H9 (cell line): ENCODE data around the gene ACAD9. TPM values are rescaled to one million over a fixed set of nuclear protein-coding genes. Genes with fewer than 3 reads are reported as not detected.

Source experiments
- DNase-seq: peaks from one replicate; pipeline ENCODE4 v3.0.0-alpha.2; 2017
- H2AFZ ChIP-seq: one replicate; pipeline ENCODE4 v1.6.1; 2013; ENCODE audit warnings: mild to moderate bottlenecking, low read length, control low read depth, moderate library complexity
- H2AK5ac ChIP-seq: 2 replicates; pipeline ENCODE4 v1.6.1; 2013; ENCODE audit warnings: low read length, control low read depth, mixed read lengths; ENCODE audit not compliant: insufficient read length
- H2BK120ac ChIP-seq: one replicate; pipeline ENCODE4 v1.6.1; 2013; ENCODE audit warnings: low read depth, mild to moderate bottlenecking, low read length, control low read depth, inconsistent platforms; ENCODE audit not compliant: poor library complexity, severe bottlenecking
- H2BK12ac ChIP-seq: 2 replicates; pipeline ENCODE4 v1.6.1; 2013; ENCODE audit warnings: low read length, control low read depth, mixed read lengths, low read depth; ENCODE audit not compliant: insufficient read length
- H2BK15ac ChIP-seq: 2 replicates; pipeline ENCODE4 v1.6.1; 2013; ENCODE audit warnings: low read depth, low read length, control low read depth
- H2BK20ac ChIP-seq: one replicate; pipeline ENCODE4 v1.6.1; 2013; ENCODE audit warnings: low read depth, mild to moderate bottlenecking, low read length, control low read depth, inconsistent platforms; ENCODE audit not compliant: poor library complexity, severe bottlenecking
- H2BK5ac ChIP-seq: 2 replicates; pipeline ENCODE4 v1.6.1; 2013; ENCODE audit warnings: low read length, control low read depth, mixed read lengths; ENCODE audit not compliant: insufficient read length
- H3K14ac ChIP-seq: 2 replicates; pipeline ENCODE4 v1.6.1; 2013; ENCODE audit warnings: low read length, control low read depth; ENCODE audit not compliant: insufficient read depth
- H3K18ac ChIP-seq: 2 replicates; pipeline ENCODE4 v1.6.1; 2013; ENCODE audit warnings: low read depth, mild to moderate bottlenecking, mixed read lengths, low read length, control low read depth; ENCODE audit not compliant: insufficient read length
- H3K23ac ChIP-seq: 2 replicates; pipeline ENCODE4 v1.6.1; 2013; ENCODE audit warnings: low read length, control low read depth, mixed read lengths, low read depth; ENCODE audit not compliant: insufficient read length
- H3K23me2 ChIP-seq: 2 replicates; pipeline ENCODE4 v1.6.1; 2013; ENCODE audit warnings: low read depth, mild to moderate bottlenecking, mixed read lengths, low read length, control low read depth; ENCODE audit not compliant: insufficient read length, poor library complexity, severe bottlenecking
- H3K27ac ChIP-seq: 2 replicates; pipeline ENCODE4 v1.5.1; 2013; ENCODE audit warnings: low read length, control low read depth, mixed read lengths, low read depth; ENCODE audit not compliant: insufficient read length
- H3K27me3 ChIP-seq: 2 replicates; pipeline ENCODE4 v1.6.1; 2013; ENCODE audit warnings: low read length, control low read depth, inconsistent platforms; ENCODE audit not compliant: insufficient read depth
- H3K4ac ChIP-seq: 2 replicates; pipeline ENCODE4 v1.6.1; 2013; ENCODE audit warnings: low read depth, mild to moderate bottlenecking, control low read depth, inconsistent platforms, low read length, moderate library complexity
- H3K4me1 ChIP-seq: 2 replicates; pipeline ENCODE4 v1.6.1; 2013; ENCODE audit warnings: low read length, control low read depth, inconsistent platforms; ENCODE audit not compliant: insufficient read depth
- H3K4me2 ChIP-seq: 2 replicates; pipeline ENCODE4 v1.6.1; 2013; ENCODE audit warnings: low read length, control low read depth, mixed read lengths; ENCODE audit not compliant: insufficient read length, insufficient read depth
- H3K56ac ChIP-seq: 2 replicates; pipeline ENCODE4 v1.6.1; 2013; ENCODE audit warnings: low read depth, mild to moderate bottlenecking, mixed read lengths, low read length, control low read depth; ENCODE audit not compliant: insufficient read length
- H3K79me1 ChIP-seq: 2 replicates; pipeline ENCODE4 v1.6.1; 2013; ENCODE audit warnings: low read depth, mild to moderate bottlenecking, moderate library complexity, low read length, control low read depth, inconsistent platforms; ENCODE audit not compliant: insufficient read depth, poor library complexity, severe bottlenecking
- H3K79me2 ChIP-seq: 2 replicates; pipeline ENCODE4 v1.6.1; 2013; ENCODE audit warnings: low read length, control low read depth, inconsistent platforms; ENCODE audit not compliant: insufficient read depth
- H3K9ac ChIP-seq: 2 replicates; pipeline ENCODE4 v1.6.1; 2013; ENCODE audit warnings: low read length, control low read depth, mixed read lengths; ENCODE audit not compliant: insufficient read length; ENCODE audit errors: extremely low read depth
- H3K9me3 ChIP-seq: one replicate; pipeline ENCODE4 v1.6.1; 2013; ENCODE audit warnings: low read depth, low read length, inconsistent platforms; ENCODE audit not compliant: control insufficient read depth
- H3T11ph ChIP-seq: one replicate; pipeline ENCODE4 v1.6.1; 2013; ENCODE audit warnings: mild to moderate bottlenecking, low read length, control low read depth, inconsistent platforms
- H4K20me1 ChIP-seq: one replicate; pipeline ENCODE4 v1.6.1; 2013; ENCODE audit not compliant: control insufficient read depth, insufficient read length, insufficient read depth
- H4K5ac ChIP-seq: 2 replicates; pipeline ENCODE4 v1.6.1; 2013; ENCODE audit warnings: low read depth, mild to moderate bottlenecking, mixed read lengths, low read length, control low read depth; ENCODE audit not compliant: insufficient read length
- H4K8ac ChIP-seq: replicated peaks from 2 replicates; pipeline ENCODE4 v1.6.1; 2013; ENCODE audit warnings: low read length, control low read depth, mixed read lengths, low read depth; ENCODE audit not compliant: insufficient read length
- H4K91ac ChIP-seq: 2 replicates; pipeline ENCODE4 v1.6.1; 2013; ENCODE audit warnings: low read depth, mild to moderate bottlenecking, moderate library complexity, mixed read lengths, low read length, control low read depth; ENCODE audit not compliant: insufficient read length
- H3K27ac Mint-ChIP-seq, 3 experiments: 2 replicates in 2 of 3; 3 replicates in 1 of 3; pipeline ENCODE4 v1.8.0; 2020 to 2021; ENCODE audit warnings: mixed read lengths in 3 of 3, mild to moderate bottlenecking in 1 of 3, moderate library complexity in 1 of 3
- H3K27me3 Mint-ChIP-seq: 2 replicates; pipeline ENCODE4 v1.8.0; 2021; ENCODE audit warnings: low read depth, mild to moderate bottlenecking, moderate library complexity, mixed read lengths
- H3K36me3 Mint-ChIP-seq, 3 experiments: 2 replicates in 2 of 3; 3 replicates in 1 of 3; pipeline ENCODE4 v1.8.0; 2020 to 2021; ENCODE audit warnings: low read depth in 3 of 3, mixed read lengths in 3 of 3; ENCODE audit not compliant: insufficient read depth in 1 of 3
- H3K4me1 Mint-ChIP-seq, 2 experiments: 2 replicates each; pipeline ENCODE4 v1.8.0; 2020; ENCODE audit warnings: mixed read lengths in 2 of 2
- H3K4me3 Mint-ChIP-seq, 2 experiments: 2 replicates in 1 of 2; 3 replicates in 1 of 2; pipeline ENCODE4 v1.8.0; 2020 to 2021; ENCODE audit warnings: mild to moderate bottlenecking in 2 of 2, mixed read lengths in 2 of 2, moderate library complexity in 1 of 2
- H3K9me3 Mint-ChIP-seq, 2 experiments: 2 replicates in 1 of 2; 3 replicates in 1 of 2; pipeline ENCODE4 v1.8.0; 2020; ENCODE audit warnings: mild to moderate bottlenecking in 2 of 2, mixed read lengths in 2 of 2, moderate library complexity in 1 of 2
- WGBS: extraction: QIAGEN DNeasy Blood & Tissue Kit; methylation state at CpG from one replicate; pipeline ENCODE4 v1.1.7; 2013; ENCODE audit warnings: missing lambda C conversion rate, low lambda C conversion rate, mixed read lengths; ENCODE audit not compliant: insufficient read length; ENCODE audit errors: extremely low coverage; 5-methylcytosine and 5-hydroxymethylcytosine counted together
- total RNA-seq: library from RNA; stranded (reverse); gene quantifications from 2 replicates; pipeline ENCODE4 v1.2.1, GENCODE V29; 2021
- TF ChIP-seq, protein P1 (sequence below): fragments of 200-600 bp; sonication (generic); conservative IDR thresholded peaks from 3 replicates; pipeline ENCODE4 v1.8.0; 2021; ENCODE audit warnings: antibody characterized with exemption, mild to moderate bottlenecking

ACAD9 gene
- total RNA-seq, 1 experiment from 2014 or later, result 43.1 TPM

- peaks cover 44 to 86% (median 85%) of the 10 kb centered on the region in 3 experiments for H3K36me3 Mint-ChIP-seq
- H3K9me3 Mint-ChIP-seq, result no peaks in the 10 kb centered on the region; a peak in 2 of 5 replicates
- Histone ChIP-seq H3K18ac (no peak overlapping the region), H3K9me3 (no peaks in the 10 kb centered on the region), H3K23ac (no peak overlapping the region), H3K27ac (no peak overlapping the region), H2BK20ac (no peak overlapping the region), H3K23me2 (no peaks in the 10 kb centered on the region), H3K79me1 (no peaks in the 10 kb centered on the region), H4K91ac (no peak overlapping the region), H2BK15ac (no peak overlapping the region), H3K56ac (no peak overlapping the region), H2BK5ac (no peak overlapping the region), H2AK5ac (no peak overlapping the region), H3K14ac (no peak overlapping the region), H3K27me3 (no peaks in the 10 kb centered on the region), H4K5ac (no peak overlapping the region), H3K79me2 (peaks cover 1% of the 10 kb centered on the region; the same call in 1 of the 2 replicates), H3K9ac (no peak overlapping the region), H4K20me1 (no peaks in the 10 kb centered on the region), H4K8ac (no peak overlapping the region), H2BK120ac (no peak overlapping the region), H3T11ph (no peak overlapping the region), H3K4me1 (no peaks in the 10 kb centered on the region), H2BK12ac (no peak overlapping the region), H2AFZ (no peak overlapping the region), H3K4me2 (no peak overlapping the region), H3K4ac (no peak overlapping the region)
- H3K27me3 Mint-ChIP-seq, result no peaks in the 10 kb centered on the region
- no peak overlapping the region for H3K4me3 Mint-ChIP-seq
- no peak overlapping the region for H3K27ac Mint-ChIP-seq
- H3K4me1 Mint-ChIP-seq, result no peaks in the 10 kb centered on the region
- no CpG with 5 or more reads among the region's 9 CpGs for WGBS
- TF ChIP-seq, protein P1, sequence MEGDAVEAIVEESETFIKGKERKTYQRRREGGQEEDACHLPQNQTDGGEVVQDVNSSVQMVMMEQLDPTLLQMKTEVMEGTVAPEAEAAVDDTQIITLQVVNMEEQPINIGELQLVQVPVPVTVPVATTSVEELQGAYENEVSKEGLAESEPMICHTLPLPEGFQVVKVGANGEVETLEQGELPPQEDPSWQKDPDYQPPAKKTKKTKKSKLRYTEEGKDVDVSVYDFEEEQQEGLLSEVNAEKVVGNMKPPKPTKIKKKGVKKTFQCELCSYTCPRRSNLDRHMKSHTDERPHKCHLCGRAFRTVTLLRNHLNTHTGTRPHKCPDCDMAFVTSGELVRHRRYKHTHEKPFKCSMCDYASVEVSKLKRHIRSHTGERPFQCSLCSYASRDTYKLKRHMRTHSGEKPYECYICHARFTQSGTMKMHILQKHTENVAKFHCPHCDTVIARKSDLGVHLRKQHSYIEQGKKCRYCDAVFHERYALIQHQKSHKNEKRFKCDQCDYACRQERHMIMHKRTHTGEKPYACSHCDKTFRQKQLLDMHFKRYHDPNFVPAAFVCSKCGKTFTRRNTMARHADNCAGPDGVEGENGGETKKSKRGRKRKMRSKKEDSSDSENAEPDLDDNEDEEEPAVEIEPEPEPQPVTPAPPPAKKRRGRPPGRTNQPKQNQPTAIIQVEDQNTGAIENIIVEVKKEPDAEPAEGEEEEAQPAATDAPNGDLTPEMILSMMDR, result no peak
- no peak for DNase-seq
Observed at GRCh38 chr3:128902426-128902825, 23.0 kb downstream of the ACAD9 start.
